Muscle of leg (tissue), 11 donors: Measurements from ENCODE around the gene KARS1. TPM values are rescaled to one million over a fixed set of nuclear protein-coding genes. Genes with fewer than 3 reads are reported as not detected.

Experiments
- DNase-seq: peaks from one replicate; pipeline ENCODE4 v3.0.0; 2013
- H3K27ac ChIP-seq: one replicate; pipeline ENCODE4 v1.5.1; 2013; ENCODE audit warnings: mild to moderate bottlenecking, low read length, control low read depth
- H3K27me3 ChIP-seq: one replicate; pipeline ENCODE4 v1.6.1; 2013; ENCODE audit warnings: low read length; ENCODE audit not compliant: control insufficient read depth, insufficient read depth
- H3K36me3 ChIP-seq: one replicate; pipeline ENCODE4 v1.6.1; 2013; ENCODE audit warnings: low read length; ENCODE audit not compliant: control insufficient read depth, insufficient read depth
- H3K4me1 ChIP-seq: one replicate; pipeline ENCODE4 v1.6.1; 2013; ENCODE audit warnings: low read length; ENCODE audit not compliant: control insufficient read depth, insufficient read depth
- H3K4me3 ChIP-seq: one replicate; pipeline ENCODE4 v1.5.1; 2013; ENCODE audit warnings: low read length, control low read depth
- H3K9me3 ChIP-seq: replicated peaks from 2 replicates; pipeline ENCODE4 v1.6.1; 2013; ENCODE audit warnings: low read depth, low read length; ENCODE audit not compliant: control insufficient read depth
- WGBS: methylation state at CpG from one replicate; pipeline ENCODE4 v1.1.5; 2013; ENCODE audit warnings: missing lambda C conversion rate; ENCODE audit not compliant: insufficient coverage; 5-methylcytosine and 5-hydroxymethylcytosine counted together
- polyA plus RNA-seq, 8 donors: library from polyadenylated mRNA; unstranded; fragments of 120-200 nt; gene quantifications; one replicate each; pipeline versions ENCODE4 v1.2.1 to v1.2.3, GENCODE V29; 2013; ENCODE audit warnings: inconsistent platforms in 1 of 8, low replicate concordance in 1 of 8; ENCODE audit not compliant: insufficient read length in 8 of 8, insufficient read depth in 1 of 8
- total RNA-seq: library from RNA; stranded (reverse); fragments of 120-200 nt; gene quantifications from one replicate; pipeline ENCODE4 v1.2.4, GENCODE V29; 2013

Gene KARS1
- total and polyA plus RNA-seq, 9 donors: 112 to 127 (median 116) TPM

DNA sequence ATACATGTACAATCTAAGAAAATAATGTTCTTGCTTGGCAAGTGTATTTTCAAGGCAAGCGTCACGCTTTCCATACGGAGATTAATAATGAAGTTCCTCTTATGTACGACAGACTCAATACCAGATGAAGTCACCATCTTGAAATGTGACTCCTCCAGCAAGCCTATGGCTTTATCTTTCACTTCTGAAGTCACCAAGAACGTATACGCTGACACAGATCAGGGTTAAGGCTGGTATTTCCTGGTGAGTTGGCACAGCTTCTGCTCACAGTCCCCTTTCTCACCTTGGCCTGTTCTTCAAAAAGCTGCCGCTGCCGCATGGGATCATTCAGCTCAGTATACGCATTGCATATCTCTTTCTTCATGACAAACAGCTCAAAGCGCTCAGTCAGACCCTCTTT is 18.3 kb downstream of the KARS1 start:
- DNase-seq: no peak
- Histone ChIP-seq H3K27ac (no peak overlapping the region), H3K9me3 (no peaks in the 10 kb centered on the region), H3K4me3 (no peak overlapping the region), H3K36me3 (peaks cover 84% of the 10 kb centered on the region), H3K4me1 (no peaks in the 10 kb centered on the region), H3K27me3 (no peaks in the 10 kb centered on the region)
- 86% methylated on average over 6 of the region's 10 CpGs for WGBS

DNA sequence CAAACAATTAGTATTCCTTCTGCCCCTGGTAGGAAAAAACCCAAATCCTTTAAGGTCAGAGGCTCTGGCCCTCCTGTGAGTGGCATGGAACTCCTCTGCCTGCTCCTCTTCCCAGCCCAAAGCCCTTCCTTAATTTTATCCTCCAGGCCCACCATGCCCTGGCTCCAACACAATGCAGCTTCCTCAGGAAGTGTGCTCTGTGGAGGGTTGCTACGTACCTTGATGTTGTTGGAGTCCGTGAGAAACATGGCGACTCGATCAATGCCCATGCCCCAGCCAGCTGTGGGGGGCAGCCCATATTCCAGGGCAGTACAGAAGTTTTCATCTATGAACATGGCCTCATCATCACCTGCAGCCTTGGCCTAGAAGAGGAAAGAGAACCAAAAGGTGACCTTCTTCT is 19.1 kb downstream of the KARS1 start:
- 100% methylated on average over 2 of the region's 4 CpGs for WGBS
- no peaks in the 10 kb centered on the region for H3K9me3 ChIP-seq
- no peak overlapping the region for H3K4me3 ChIP-seq
- H3K36me3 ChIP-seq: peaks cover 78% of the 10 kb centered on the region
- H3K27ac ChIP-seq: peak overlapping the region; percentile 42
- H3K27me3 ChIP-seq: no peaks in the 10 kb centered on the region
- no peak for DNase-seq
- H3K4me1 ChIP-seq: no peaks in the 10 kb centered on the region

DNA sequence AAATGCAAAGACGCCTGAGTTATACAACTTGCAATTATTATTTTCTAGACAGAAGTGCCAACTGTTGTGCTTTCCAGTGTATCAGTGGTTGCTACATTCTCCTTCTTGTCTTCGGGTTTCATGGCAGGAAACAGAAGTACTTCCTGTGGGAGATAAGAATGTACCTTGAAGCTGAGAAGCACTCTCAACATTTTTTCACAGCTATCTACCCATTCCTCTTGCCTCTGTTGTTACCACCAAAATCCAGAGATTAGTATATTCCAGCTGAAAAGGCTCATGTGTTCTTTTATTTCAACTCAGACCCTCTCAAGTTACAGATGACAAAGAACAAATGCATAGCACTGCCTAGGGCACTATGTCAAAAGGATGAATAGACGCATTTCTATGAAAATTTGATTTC is 19.6 kb downstream of the KARS1 start:
- Histone ChIP-seq H3K27ac (peak overlapping the region; percentile 42), H3K27me3 (no peaks in the 10 kb centered on the region), H3K4me1 (no peaks in the 10 kb centered on the region), H3K9me3 (no peaks in the 10 kb centered on the region), H3K36me3 (peaks cover 73% of the 10 kb centered on the region), H3K4me3 (no peak overlapping the region)
- no peak for DNase-seq
- WGBS: no CpG with 5 or more reads among the region's 3 CpGs

DNA sequence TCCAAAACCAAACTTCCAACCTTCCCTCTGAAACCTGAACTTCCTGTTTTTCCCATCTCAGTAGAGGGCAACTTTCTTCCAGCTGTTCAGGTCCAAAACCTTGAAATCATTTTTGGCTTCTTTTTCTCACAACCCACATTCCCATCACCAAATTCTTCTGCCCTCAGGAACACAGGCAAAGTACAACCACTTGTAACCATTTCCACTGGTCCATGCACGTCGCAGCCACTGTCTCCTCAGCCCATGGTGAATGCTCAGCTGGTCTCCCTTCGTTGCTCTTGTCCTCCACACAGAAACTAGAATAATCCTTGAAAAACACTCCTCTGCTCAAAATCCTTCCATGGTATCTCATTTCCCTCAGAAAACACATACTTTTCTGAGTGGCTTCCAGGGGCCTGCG is 20.7 kb downstream of the KARS1 start:
- WGBS: 79% methylated on average over 4 of the region's 4 CpGs
- no peak for DNase-seq
- H3K27me3 ChIP-seq: no peaks in the 10 kb centered on the region
- H3K4me3 ChIP-seq: no peak overlapping the region
- peaks cover 64% of the 10 kb centered on the region for H3K36me3 ChIP-seq
- peaks cover 6% of the 10 kb centered on the region for H3K4me1 ChIP-seq
- H3K9me3 ChIP-seq: no peaks in the 10 kb centered on the region
- H3K27ac ChIP-seq: no peak overlapping the region

DNA sequence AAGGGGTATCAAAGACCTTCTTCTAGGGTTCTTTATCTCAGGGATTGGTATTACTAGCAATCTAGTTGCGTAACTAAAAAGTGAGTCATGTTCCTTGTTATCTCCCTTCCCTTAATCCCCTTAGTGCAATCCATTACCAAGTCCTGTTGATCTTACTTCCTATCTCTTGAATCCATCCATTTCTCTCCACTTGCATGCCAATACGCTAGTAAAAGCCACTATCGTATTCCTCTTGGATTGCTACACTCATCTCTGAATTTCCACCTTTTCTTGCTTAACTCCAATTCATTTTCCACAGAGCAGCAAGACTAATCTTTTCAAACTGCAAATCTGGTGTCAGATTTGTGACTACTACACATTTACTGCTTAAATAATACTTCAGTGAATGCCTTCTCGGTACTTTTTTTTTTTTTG is 22.5 kb downstream of the KARS1 start:
- Histone ChIP-seq H3K27ac (no peak overlapping the region), H3K4me1 (peaks cover 9% of the 10 kb centered on the region), H3K36me3 (peaks cover 54% of the 10 kb centered on the region), H3K4me3 (no peak overlapping the region), H3K27me3 (no peaks in the 10 kb centered on the region), H3K9me3 (no peaks in the 10 kb centered on the region)
- 81% methylated on average over 3 of the region's 4 CpGs for WGBS
- no peak for DNase-seq

DNA sequence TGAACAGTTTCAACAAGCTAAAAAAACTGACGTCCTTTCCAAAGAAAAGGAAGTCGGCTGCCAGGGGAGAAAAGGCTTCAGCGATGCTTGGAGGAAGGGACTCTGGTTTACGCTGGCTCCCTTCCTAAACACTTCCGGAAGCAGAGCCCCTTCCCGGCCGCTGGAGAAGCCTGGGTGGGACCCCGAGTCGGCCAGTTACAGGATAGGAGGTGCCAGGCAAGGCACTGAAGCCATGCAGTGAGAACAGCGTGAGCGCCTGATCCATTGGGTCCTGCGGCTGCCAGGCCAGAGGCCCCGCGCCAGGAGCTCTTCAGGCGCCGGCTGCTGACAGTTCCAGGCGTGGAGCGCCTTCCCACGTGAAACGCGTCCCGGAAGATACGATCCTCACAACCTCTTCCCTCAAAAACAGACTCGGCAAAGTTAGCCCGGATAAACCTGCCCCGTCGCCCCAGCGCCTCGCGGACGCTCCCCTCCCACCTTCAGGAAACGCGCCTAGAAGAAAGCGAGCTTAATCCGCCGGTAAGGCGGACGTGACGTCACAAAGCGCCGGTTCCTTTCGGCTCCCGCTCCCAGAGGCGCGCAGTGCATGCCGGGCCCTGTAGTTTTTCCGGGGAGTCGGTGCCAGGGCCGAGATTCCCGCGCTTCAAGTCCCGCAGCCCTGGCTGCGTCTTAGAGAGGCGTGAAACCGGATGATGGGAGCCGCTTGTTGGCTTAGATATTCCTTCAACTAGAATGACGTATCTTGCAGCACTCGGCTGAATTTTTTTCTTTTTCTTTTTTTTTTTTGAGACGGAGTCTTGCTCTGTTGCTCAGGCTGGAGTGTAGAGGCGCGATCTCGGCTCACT is 24.5 kb downstream of the KARS1 start, which contains the start of gene ADAT1:
Gene ADAT1 (minus strand): TSS at position 521 of the 845 bp plus-strand sequence. CDS start 2,482 bp downstream, outside the sequence.
- H3K36me3 ChIP-seq: peaks cover 50% of the 10 kb centered on the region
- 0% methylated on average over 43 of the region's 62 CpGs for WGBS
- peaks cover 9% of the 10 kb centered on the region for H3K4me1 ChIP-seq
- H3K4me3 ChIP-seq: peak within 1 kb of the TSS; percentile 79
- no peaks in the 10 kb centered on the region for H3K27me3 ChIP-seq
- no peaks in the 10 kb centered on the region for H3K9me3 ChIP-seq
- peak; percentile 99 for DNase-seq
- peak within 1 kb of the TSS; percentile 99 for H3K27ac ChIP-seq

DNA sequence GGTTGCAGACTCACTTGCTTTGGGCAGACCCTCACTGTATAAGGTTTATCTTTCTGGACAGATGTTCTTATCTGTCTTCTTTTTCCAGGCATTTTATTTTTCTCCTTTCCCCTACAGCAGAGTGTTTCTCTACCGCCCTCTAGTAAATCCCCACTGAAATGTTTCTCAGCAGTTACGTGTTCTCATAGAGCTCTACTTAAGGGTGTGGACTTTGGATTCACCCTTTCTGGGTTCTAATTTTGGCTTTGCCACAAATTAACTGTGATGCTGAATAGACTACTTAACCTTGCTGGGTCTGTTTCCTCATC is 26.3 kb downstream of the KARS1 start:
- Histone ChIP-seq H3K27ac (no peak overlapping the region), H3K4me1 (peaks cover 9% of the 10 kb centered on the region), H3K36me3 (peaks cover 47% of the 10 kb centered on the region), H3K9me3 (no peaks in the 10 kb centered on the region), H3K4me3 (no peak overlapping the region), H3K27me3 (no peaks in the 10 kb centered on the region)
- WGBS: no CpG with 5 or more reads among the region's 2 CpGs
- peak; percentile 53 for DNase-seq

DNA sequence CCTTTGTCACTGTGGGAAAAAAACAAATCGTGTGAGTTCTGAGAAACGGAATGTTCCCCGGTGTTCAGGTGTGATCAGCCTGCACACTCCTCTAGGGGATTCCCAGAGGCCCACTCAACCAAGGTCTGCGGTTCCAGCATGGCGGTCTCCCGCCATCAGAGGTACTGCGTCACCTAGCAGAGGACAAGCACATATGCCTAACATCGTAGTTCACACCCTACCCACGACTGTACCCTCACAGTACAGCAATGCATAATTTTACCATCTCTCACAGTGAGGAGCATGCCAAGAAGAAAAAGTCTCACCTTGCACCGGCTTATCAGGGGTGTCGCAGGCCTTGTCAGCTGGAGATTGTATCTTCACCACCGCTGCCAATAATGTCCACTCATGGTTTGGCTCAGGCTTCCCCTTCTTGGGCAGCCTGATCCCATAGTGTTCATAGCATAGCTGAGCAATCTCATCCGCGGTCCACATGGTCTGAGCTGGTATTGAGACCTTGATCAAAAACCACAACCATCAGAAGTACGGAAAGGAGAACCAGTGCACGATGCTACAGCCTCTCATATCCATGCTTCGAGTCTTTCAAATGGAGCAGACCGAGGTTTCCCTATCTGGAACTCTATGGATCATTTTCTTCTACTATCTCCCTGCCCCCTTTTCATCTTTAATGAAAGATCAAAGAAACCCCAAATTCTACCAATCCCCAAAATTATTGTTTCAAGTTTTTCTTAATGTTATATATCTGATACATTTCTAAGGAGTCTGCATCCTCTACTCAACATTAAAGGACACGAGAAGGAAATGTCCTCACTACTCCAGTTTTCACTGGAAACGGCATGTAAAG is 26.9 kb downstream of the KARS1 start:
- no peak overlapping the region for H3K27ac ChIP-seq
- H3K4me1 ChIP-seq: peaks cover 9% of the 10 kb centered on the region
- no peaks in the 10 kb centered on the region for H3K9me3 ChIP-seq
- no peak for DNase-seq
- H3K36me3 ChIP-seq: peaks cover 47% of the 10 kb centered on the region
- no peak overlapping the region for H3K4me3 ChIP-seq
- H3K27me3 ChIP-seq: no peaks in the 10 kb centered on the region
- 94% methylated on average over 16 of the region's 20 CpGs for whole genome bisulfite sequencing

DNA sequence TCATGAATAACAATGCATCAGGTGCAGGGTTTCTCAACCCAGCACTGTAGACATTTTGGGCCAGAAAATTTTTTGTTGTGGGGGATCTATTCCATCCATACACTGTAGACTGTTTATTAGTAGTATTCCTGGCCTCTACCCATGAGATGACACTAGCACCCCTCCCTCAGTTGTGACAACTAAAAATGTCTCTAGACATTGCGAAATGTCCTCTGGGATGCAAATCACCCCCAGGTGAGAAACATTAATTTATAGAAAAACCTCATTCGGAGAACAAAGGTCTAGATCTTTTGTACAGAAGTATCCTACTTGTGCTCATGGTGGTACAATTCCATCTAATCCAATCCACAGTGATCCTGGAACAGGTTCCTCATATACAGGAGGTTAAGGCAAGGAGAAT is 28.7 kb downstream of the KARS1 start:
- Histone ChIP-seq H3K27me3 (no peaks in the 10 kb centered on the region), H3K36me3 (peaks cover 56% of the 10 kb centered on the region), H3K4me3 (no peak overlapping the region), H3K27ac (no peak overlapping the region), H3K4me1 (peaks cover 9% of the 10 kb centered on the region), H3K9me3 (no peaks in the 10 kb centered on the region)
- no peak for DNase-seq
- WGBS: no CpG with 5 or more reads among the region's 2 CpGs

DNA sequence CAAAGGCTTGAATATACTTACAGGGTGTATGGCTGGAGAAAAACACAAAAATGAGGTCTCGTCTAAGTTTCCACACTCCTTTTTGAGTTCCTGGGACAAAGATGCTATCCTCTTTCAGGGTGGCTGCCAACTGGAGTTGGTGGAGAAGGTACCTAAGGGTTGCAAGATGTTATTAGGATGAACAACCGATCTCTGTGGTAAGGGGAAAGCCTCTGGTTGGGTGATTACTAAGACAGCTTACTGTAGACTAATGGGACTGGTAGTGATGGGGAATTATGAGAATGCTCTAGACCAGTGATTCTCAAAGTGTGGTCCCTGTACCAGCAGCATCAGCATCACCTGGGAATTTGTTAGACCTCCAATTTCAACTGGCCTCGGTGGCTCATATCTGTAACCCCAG is 30.3 kb downstream of the KARS1 start:
- Histone ChIP-seq H3K4me1 (peaks cover 6% of the 10 kb centered on the region), H3K9me3 (no peaks in the 10 kb centered on the region), H3K27me3 (no peaks in the 10 kb centered on the region), H3K27ac (no peak overlapping the region), H3K4me3 (no peak overlapping the region), H3K36me3 (peaks cover 71% of the 10 kb centered on the region)
- no peak for DNase-seq
- 100% methylated on average over 1 of the region's 3 CpGs for WGBS
